H1 (cell line): ENCODE measurements around the gene SMYD3. TPM values are rescaled to one million over a fixed set of nuclear protein-coding genes. Genes with fewer than 3 reads are reported as not detected.

ENCODE experiments used
- CTCF ChIA-PET: fragments of 300-600 bp; sonication (Branson Sonifier 250); formaldehyde crosslinking; loops from one replicate; lab custom pipeline; 2021; ENCODE audit not compliant: partially characterized antibody; lab: Charles Lee
- POLR2A ChIA-PET: fragments of 300-600 bp; sonication (Branson Sonifier 250); formaldehyde crosslinking; loops from one replicate; lab custom pipeline; 2021; ENCODE audit warnings: inconsistent platforms; ENCODE audit not compliant: partially characterized antibody; lab: Charles Lee
- DNase-seq, 2 experiments: peaks; one replicate each; pipeline versions ENCODE4 v3.0.0 to v3.0.0-alpha.2; 2010 to 2022; ENCODE audit warnings: low spot score in 2 of 2, low read depth in 1 of 2, mixed read lengths in 1 of 2
- FAIRE-seq: peaks from 2 replicates; lab custom pipeline; 2011; peaks lifted over from hg19 to GRCh38; lab: Jason Lieb, UNC
- H2AFZ ChIP-seq: 2 replicates; pipeline ENCODE4 v1.8.1; 2012; ENCODE audit warnings: low read length, inconsistent platforms
- H2AK5ac ChIP-seq: 2 replicates; pipeline ENCODE4 v1.6.1; 2013; ENCODE audit warnings: low read depth, low read length
- H2BK120ac ChIP-seq: replicated peaks from 2 replicates; pipeline ENCODE3; 2013; ENCODE audit warnings: low read depth, low read length, inconsistent platforms
- H2BK12ac ChIP-seq: 2 replicates; pipeline ENCODE4 v1.6.1; 2013; ENCODE audit warnings: low read depth, low read length
- H2BK15ac ChIP-seq: 2 replicates; pipeline ENCODE4 v1.6.1; 2013; ENCODE audit warnings: low read length
- H2BK20ac ChIP-seq: 2 replicates; pipeline ENCODE4 v1.6.1; 2013; ENCODE audit warnings: low read length
- H2BK5ac ChIP-seq: 2 replicates; pipeline ENCODE4 v1.6.1; 2013; ENCODE audit warnings: low read depth, low read length
- H3K14ac ChIP-seq: 2 replicates; pipeline ENCODE4 v1.6.1; 2013; ENCODE audit warnings: inconsistent platforms; ENCODE audit not compliant: insufficient read length
- H3K18ac ChIP-seq: 2 replicates; pipeline ENCODE4 v1.6.1; 2013; ENCODE audit warnings: low read length; ENCODE audit errors: extremely low read depth
- H3K23ac ChIP-seq: 2 replicates; pipeline ENCODE4 v1.6.1; 2013; ENCODE audit warnings: inconsistent platforms; ENCODE audit not compliant: insufficient read length
- H3K23me2 ChIP-seq: 2 replicates; pipeline ENCODE4 v1.6.1; 2013; ENCODE audit warnings: low read depth, low read length
- H3K27ac ChIP-seq: 2 replicates; pipeline ENCODE4 v1.6.1; 2011; ENCODE audit warnings: low read depth, low read length, inconsistent platforms
- H3K27me3 ChIP-seq, 4 experiments: replicated peaks in 1 of 4; 1 replicate in 1 of 4; 2 replicates in 3 of 4; pipeline versions ENCODE4 v1.6.1 to v1.8.1; 2011 to 2013; ENCODE audit warnings: low read length in 3 of 4, mild to moderate bottlenecking in 3 of 4, inconsistent platforms in 2 of 4, mixed read lengths in 2 of 4, moderate library complexity in 1 of 4; ENCODE audit not compliant: control insufficient read depth in 3 of 4, insufficient read depth in 3 of 4; ENCODE audit errors: extremely low read depth in 1 of 4
- H3K36me3 ChIP-seq, 4 experiments: 2 replicates each; pipeline versions ENCODE4 v1.6.1 to v1.8.1; 2011 to 2013; ENCODE audit warnings: mild to moderate bottlenecking in 4 of 4, low read length in 3 of 4, moderate library complexity in 2 of 4, control low read depth in 1 of 4, inconsistent platforms in 1 of 4; ENCODE audit not compliant: insufficient read depth in 4 of 4, control insufficient read depth in 2 of 4
- H3K4ac ChIP-seq: replicated peaks from 2 replicates; pipeline ENCODE3; 2013; ENCODE audit warnings: low read length, low read depth, mixed read lengths, inconsistent platforms; ENCODE audit not compliant: insufficient read length
- H3K4me1 ChIP-seq, 4 experiments: replicated peaks in 1 of 4; 1 replicate in 1 of 4; 2 replicates in 3 of 4; pipeline versions ENCODE4 v1.6.1 to v1.8.1; 2011 to 2013; ENCODE audit warnings: low read length in 3 of 4, inconsistent platforms in 2 of 4, mixed read lengths in 1 of 4; ENCODE audit not compliant: insufficient read depth in 4 of 4, control insufficient read depth in 3 of 4
- H3K4me2 ChIP-seq, 2 experiments: 2 replicates each; pipeline versions ENCODE4 v1.6.1 to v1.8.1; 2011 to 2013; ENCODE audit warnings: low read depth in 2 of 2, low read length in 2 of 2, control low read depth in 1 of 2, inconsistent platforms in 1 of 2, mild to moderate bottlenecking in 1 of 2; ENCODE audit not compliant: insufficient read depth in 1 of 2
- H3K4me3 ChIP-seq, 4 experiments: fragments of 200-600, 300-600 bp in 1 of 4; sonication (generic), shearing (Covaris generic), sonication (Bioruptor Twin) in 1 of 4; 2 replicates each; pipeline versions ENCODE4 v1.5.1 to v1.8.1; 2011 to 2016; ENCODE audit warnings: low read length in 4 of 4, low read depth in 3 of 4, control low read depth in 2 of 4, inconsistent platforms in 2 of 4, mild to moderate bottlenecking in 2 of 4, mixed read lengths in 1 of 4, moderate library complexity in 1 of 4; ENCODE audit not compliant: insufficient read depth in 2 of 4; ENCODE audit errors: extremely low read depth in 1 of 4
- H3K56ac ChIP-seq: replicated peaks from 2 replicates; pipeline ENCODE3; 2013; ENCODE audit warnings: low read depth, mild to moderate bottlenecking, mixed read lengths, low read length, inconsistent platforms; ENCODE audit not compliant: insufficient read length
- H3K79me1 ChIP-seq: 2 replicates; pipeline ENCODE4 v1.6.1; 2013; ENCODE audit warnings: low read depth, low read length, control low read depth
- H3K79me2 ChIP-seq, 2 experiments: 2 replicates each; pipeline versions ENCODE4 v1.6.1 to v1.8.1; 2012 to 2013; ENCODE audit warnings: low read length in 2 of 2, mild to moderate bottlenecking in 2 of 2, inconsistent platforms in 1 of 2; ENCODE audit not compliant: insufficient read depth in 2 of 2, control insufficient read depth in 1 of 2
- H3K9ac ChIP-seq, 4 experiments: replicated peaks in 1 of 4; 1 replicate in 1 of 4; 2 replicates in 3 of 4; pipeline versions ENCODE4 v1.6.1 to v1.8.1; 2011 to 2013; ENCODE audit warnings: low read depth in 3 of 4, low read length in 3 of 4, control low read depth in 2 of 4, mild to moderate bottlenecking in 2 of 4, moderate library complexity in 2 of 4, inconsistent platforms in 1 of 4; ENCODE audit errors: extremely low read depth in 1 of 4
- H3K9me3 ChIP-seq, 2 experiments: 2 replicates each; pipeline versions ENCODE4 v1.6.1 to v1.8.1; 2012 to 2013; ENCODE audit warnings: mild to moderate bottlenecking in 2 of 2, moderate library complexity in 2 of 2, control low read depth in 1 of 2, inconsistent platforms in 1 of 2, low read depth in 1 of 2, low read length in 1 of 2, mixed read lengths in 1 of 2; ENCODE audit not compliant: insufficient read depth in 2 of 2
- H4K20me1 ChIP-seq, 2 experiments: replicated peaks in 1 of 2; 2 replicates each; pipeline versions ENCODE3 to v1.8.1; 2011 to 2013; ENCODE audit warnings: inconsistent platforms in 2 of 2, low read length in 2 of 2, mild to moderate bottlenecking in 1 of 2; ENCODE audit not compliant: insufficient read depth in 2 of 2, control insufficient read depth in 1 of 2
- H4K5ac ChIP-seq: 2 replicates; pipeline ENCODE4 v1.6.1; 2013; ENCODE audit warnings: low read length, low read depth, mixed read lengths, inconsistent platforms; ENCODE audit not compliant: insufficient read length
- H4K8ac ChIP-seq: 2 replicates; pipeline ENCODE4 v1.8.0; 2013; ENCODE audit warnings: mild to moderate bottlenecking, moderate library complexity, low read length, inconsistent platforms; ENCODE audit not compliant: insufficient read depth; ENCODE audit errors: extremely low read depth
- H4K91ac ChIP-seq: replicated peaks from 2 replicates; pipeline ENCODE3; 2013; ENCODE audit warnings: low read length, mixed read lengths, inconsistent platforms; ENCODE audit not compliant: insufficient read length
- ASH2L ChIP-seq: fragments of 200-600, 300-600 bp; sonication (generic); IDR thresholded peaks from one replicate; pipeline ENCODE4 v1.7.1; 2017; ENCODE audit warnings: low read length
- CHD2 ChIP-seq: IDR thresholded peaks from 2 replicates; pipeline ENCODE4 v1.6.1; 2012; ENCODE audit warnings: low read length, improper control_type of control experiment
- JUN ChIP-seq: IDR thresholded peaks from 2 replicates; pipeline ENCODE4 v1.6.1; 2011; ENCODE audit warnings: low read depth, mild to moderate bottlenecking, improper control_type of control experiment, low read length
- KDM4A ChIP-seq: IDR thresholded peaks from one replicate; pipeline ENCODE4 v1.7.1; 2012; ENCODE audit warnings: low read depth, mild to moderate bottlenecking, moderate library complexity, low read length, inconsistent platforms; ENCODE audit not compliant: severe bottlenecking
- KDM5A ChIP-seq: fragments of 200-600 bp; IDR thresholded peaks from 2 replicates; pipeline ENCODE4 v1.7.1; 2012; ENCODE audit warnings: mild to moderate bottlenecking, low read length, inconsistent platforms, mixed read lengths
- TCF12 ChIP-seq: IDR thresholded peaks from 2 replicates; pipeline ENCODE4 v1.6.1; 2011; ENCODE audit warnings: low read depth, mild to moderate bottlenecking, low read length
- WGBS, 2 experiments: shearing (Covaris generic) in 1 of 2; methylation state at CpG; one replicate each; pipeline versions ENCODE4 v1.1.6 to v1.1.7; 2013 to 2015; ENCODE audit warnings: low lambda C conversion rate in 2 of 2, mixed read lengths in 2 of 2, inconsistent platforms in 1 of 2, low coverage in 1 of 2, missing lambda C conversion rate in 1 of 2; ENCODE audit not compliant: insufficient replicate concordance in 2 of 2, insufficient coverage in 1 of 2, insufficient read length in 1 of 2; ENCODE audit errors: extremely low coverage in 1 of 2, missing lambda C conversion rate in 1 of 2; 5-methylcytosine and 5-hydroxymethylcytosine counted together
- polyA plus RNA-seq, 7 experiments: library from polyadenylated mRNA; depleted of rRNA in 3 of 7; stranded (reverse) in 5 of 7; unstranded in 2 of 7; fragments of >200 nt in 5 of 7; fragments of 200-250 nt in 2 of 7; gene quantifications; 1 replicate in 5 of 7; 2 replicates in 1 of 7; 4 replicates in 1 of 7; pipeline versions ENCODE4 v1.2.1 to v1.2.3, GENCODE V29; 2011 to 2013; ENCODE audit warnings: missing spikeins in 2 of 7, mixed read lengths in 2 of 7
- total RNA-seq: library from RNA; stranded (reverse); fragmentation: NEBNext Ultra II Directional; extraction: Animal tissue kit (Norgen Biotek cat#: 25700); gene quantifications from 2 replicates; pipeline ENCODE4 v1.2.1, GENCODE V29; 2021

The SMYD3 gene
- total and polyA plus RNA-seq, 2 of the 8 experiments (the other 6 are each of a cell fraction or from before 2014, with no cell fraction given): 17.3 to 25.4 TPM

GRCh38 chr1:245917403-245917802, 589.7 kb downstream of the SMYD3 start:
- Histone ChIP-seq H2BK5ac (no peak overlapping the region), H3K4me3 (no peak overlapping the region), H3K23me2 (no peaks in the 10 kb centered on the region), H2AK5ac (no peak overlapping the region), H3K56ac (no peak overlapping the region), H4K91ac (no peak overlapping the region), H3K23ac (no peak overlapping the region), H4K8ac (no peak overlapping the region), H3K9ac (no peak overlapping the region)
- POLR2A ChIA-PET: no interaction called here
- TF ChIP-seq KDM4A (no peak), ASH2L (no peak), TCF12 (no peak), CHD2 (no peak), KDM5A (no peak), JUN (no peak)
- TF ChIP-seq, all 59 proteins: peak for 0
- Histone ChIP-seq H2BK15ac (no peak overlapping the region), H3K4me1 (no peaks in the 10 kb centered on the region), H3K14ac (no peak overlapping the region), H3K27ac (no peak overlapping the region), H3K18ac (no peak overlapping the region), H2BK12ac (no peak overlapping the region), H3K79me2 (no peaks in the 10 kb centered on the region), H4K20me1 (no peaks in the 10 kb centered on the region), H2BK120ac (no peak overlapping the region), H2AFZ (no peak overlapping the region), H3K4ac (no peak overlapping the region), H3K36me3 (no peaks in the 10 kb centered on the region), H2BK20ac (no peak overlapping the region), H4K5ac (no peak overlapping the region), H3K79me1 (no peaks in the 10 kb centered on the region), H3K4me2 (no peak overlapping the region), H3K27me3 (no peaks in the 10 kb centered on the region), H3K9me3 (no peaks in the 10 kb centered on the region; a peak in 1 of 4 replicates)
- WGBS, 2 experiments: 96% methylated on average over 6 of the region's 6 CpGs; no CpG with 5 or more reads in 1 of the 2 experiments
- CTCF ChIA-PET: no interaction called here
- no peak for FAIRE-seq
- no peak for DNase-seq
